Right ventricle myocardium superior (tissue), 1 donor: ENCODE data around the gene TLNRD1. TPM values are rescaled to one million over a fixed set of nuclear protein-coding genes. Genes with fewer than 3 reads are reported as not detected.

Experiments used
- ATAC-seq: fragments of 200-7000 bp; cut with Tn5 transposase; one replicate; pipeline ENCODE4 v1.9.1; 2020; ENCODE audit warnings: mild to moderate bottlenecking; ENCODE audit not compliant: poor library complexity
- DNase-seq: peaks from one replicate; pipeline ENCODE4 v3.0.0-alpha.2; 2020
- intact Hi-C: fragments of 100-400 bp; cut with DNase I; formaldehyde crosslinking; loops from one replicate; pipeline ENCODE4 v1.11.2; 2022
- total RNA-seq: library from RNA; stranded (reverse); fragmentation: NEBNext Ultra II Directional; extraction: Animal tissue kit (Norgen Biotek cat#: 25700); gene quantifications from one replicate; pipeline ENCODE4 v1.2.1, GENCODE V29; 2021
- donor health status: DM: no; HTN: yes; CAD: no; lungs with severe emphysema.

TLNRD1 gene
- total RNA-seq, 1 donor from 2014 or later = 6.1 TPM

- no peak for DNase-seq
- intact Hi-C loops = no loop called here
- ATAC-seq = no peak
Measured at GRCh38 chr15:80996247-80996646, 4.5 kb upstream of the TLNRD1 start.

GRCh38 chr15:80997692-80998091 lies 3.0 kb upstream of the TLNRD1 start:
- no peak for DNase-seq
- intact Hi-C loops = no loop called here
- no peak for ATAC-seq

- ATAC-seq (no peak), DNase-seq (no peak)
- intact Hi-C loops = no loop called here
Measured at GRCh38 chr15:80998251-80998650, 2.5 kb upstream of the TLNRD1 start.

GRCh38 chr15:80999623-81000036 lies 1.1 kb upstream of the TLNRD1 start:
- ATAC-seq (no peak), DNase-seq (no peak)
- intact Hi-C loops = loop anchor here (5.0 kb wide), 1 partner anchor 98 kb away; no protein-coding TSS in a partner anchor

GRCh38 chr15:81000144-81000623 lies 539 bp upstream of the TLNRD1 start:
- ATAC-seq (peak; percentile 16), DNase-seq (no peak)
- intact Hi-C loops = loop anchor here (5.0 kb wide), 1 partner anchor 97 kb away; no protein-coding TSS in a partner anchor

- peak; percentile 44 for ATAC-seq
- DNase-seq = peak; percentile 83
- intact Hi-C loops = loop anchor here (5.0 kb wide), 1 partner anchor 96 kb away; no protein-coding TSS in a partner anchor
Measured at GRCh38 chr15:81001152-81002008, 657 bp downstream of the TLNRD1 start.

- DNase-seq = no peak
- intact Hi-C loops = loop anchor here (5.0 kb wide), 1 partner anchor 95 kb away; no protein-coding TSS in a partner anchor
- ATAC-seq = peak; percentile 4
Measured at GRCh38 chr15:81002009-81002330, 1.2 kb downstream of the TLNRD1 start.

- intact Hi-C loops = loop anchor here (5.0 kb wide), 1 partner anchor 95 kb away; no protein-coding TSS in a partner anchor
- ATAC-seq (no peak), DNase-seq (peak; percentile 56)
Measured at GRCh38 chr15:81002331-81003096, 1.8 kb downstream of the TLNRD1 start.

- intact Hi-C loops = loop anchor here (5.0 kb wide), 1 partner anchor 94 kb away; no protein-coding TSS in a partner anchor
- ATAC-seq (no peak), DNase-seq (no peak)
Measured at GRCh38 chr15:81003097-81003350, 2.3 kb downstream of the TLNRD1 start.

GRCh38 chr15:81006124-81006523 lies 5.4 kb downstream of the TLNRD1 start:
- no peak for ATAC-seq
- DNase-seq = no peak
- intact Hi-C loops = no loop called here

GRCh38 chr15:81007428-81008064 lies 6.8 kb downstream of the TLNRD1 start:
- DNase-seq = no peak
- ATAC-seq = no peak
- intact Hi-C loops = no loop called here

GRCh38 chr15:81008312-81008711 lies 7.6 kb downstream of the TLNRD1 start:
- DNase-seq (no peak), ATAC-seq (no peak)
- intact Hi-C loops = no loop called here

- intact Hi-C loops = no loop called here
- DNase-seq (no peak), ATAC-seq (no peak)
Measured at GRCh38 chr15:81010086-81010485, 9.4 kb downstream of the TLNRD1 start.

- no peak for ATAC-seq
- intact Hi-C loops = no loop called here
- no peak for DNase-seq
Measured at GRCh38 chr15:81011593-81011992, 10.9 kb downstream of the TLNRD1 start.

GRCh38 chr15:81012588-81012987 lies 11.9 kb downstream of the TLNRD1 start:
- intact Hi-C loops = no loop called here
- ATAC-seq (no peak), DNase-seq (no peak)

GRCh38 chr15:81013396-81013929 lies 12.7 kb downstream of the TLNRD1 start:
- no peak for ATAC-seq
- DNase-seq = no peak
- intact Hi-C loops = no loop called here

GRCh38 chr15:81014446-81015093 lies 13.8 kb downstream of the TLNRD1 start:
- intact Hi-C loops = no loop called here
- ATAC-seq (no peak), DNase-seq (no peak)

GRCh38 chr15:81015621-81016488 lies 15.1 kb downstream of the TLNRD1 start:
- DNase-seq (no peak), ATAC-seq (peak; percentile 47)
- intact Hi-C loops = no loop called here
